Measurements from ENCODE around the gene DCDC2C. TPM values are rescaled to one million over a fixed set of nuclear protein-coding genes. Genes with fewer than 3 reads are reported as not detected.

Gene DCDC2C
- total and polyA plus RNA-seq, 9 of the 15 experiments (the other 6 are each of a cell fraction or from before 2014, with no cell fraction given), result not detected

- TF ChIP-seq GTF2A2 (tag; IDR thresholded peaks at IDR 0.05) (no peak), SAFB2 (IDR thresholded peaks at IDR 0.05; ENCODE audit: borderline replicate concordance, low read depth, low read length, severe bottlenecking) (no peak), ARID3A (IDR thresholded peaks at IDR 0.05; ENCODE audit: borderline replicate concordance, low read depth, low read length) (no peak)
These were observed 24.2 kb upstream of the DCDC2C start (continued) for GRCh38 chr2:3679180-3679579.

GRCh38 chr2:3679616-3680393 lies 23.6 kb upstream of the DCDC2C start:
- intact Hi-C loops (cut with micrococcal nuclease) (no loop called here), in situ Hi-C loops (cut with MboI) (no loop called here)
- H3K4me1 ChIP-seq (replicated peaks in 1 of 2; ENCODE audit: control insufficient read depth in 2 of 2, insufficient read depth in 2 of 2, low read length in 2 of 2), result no peaks in the 10 kb centered on the region
- H3K79me2 ChIP-seq (ENCODE audit: control insufficient read depth, insufficient read depth, low read length), result no peaks in the 10 kb centered on the region
- H3K27me3 ChIP-seq (ENCODE audit: control insufficient read depth in 2 of 2, insufficient read depth in 2 of 2, low read length in 2 of 2), result peaks cover 15 to 49% of the 10 kb centered on the region in 2 experiments; a peak in 4 of 5 replicates
- no peaks in the 10 kb centered on the region for H3K36me3 ChIP-seq (ENCODE audit: control insufficient read depth, insufficient read depth, low read length)
- H3K27ac ChIP-seq (ENCODE audit: extremely low read depth, low read depth, low read length), result no peak overlapping the region
- H3K9me3 ChIP-seq (replicated peaks; ENCODE audit: control insufficient read depth, insufficient read depth, low read depth, low read length), result no peaks in the 10 kb centered on the region
- no peak overlapping the region for H3K9ac ChIP-seq (ENCODE audit: insufficient read depth in 1 of 2, low read depth in 2 of 2, low read length in 2 of 2)
- DNase-seq (ENCODE audit: extremely low read depth in 1 of 4, low spot score in 3 of 4) (no peak), ATAC-seq (no peak), FAIRE-seq (no peak)
- H3K9me1 ChIP-seq (ENCODE audit: control insufficient read depth, insufficient read depth, low read length), result no peaks in the 10 kb centered on the region
- POLR2A ChIA-PET, result no interaction called here
- 2% methylated on average over 23 of the region's 23 CpGs for WGBS (ENCODE audit: insufficient coverage, low coverage, missing lambda C conversion rate)
- H4K20me1 ChIP-seq (replicated peaks; ENCODE audit: control insufficient read depth, insufficient read depth, low read length), result no peaks in the 10 kb centered on the region
- no peak for TF ChIP-seq HNRNPL (IDR thresholded peaks at IDR 0.05; ENCODE audit: low read depth, low read length)
- TF ChIP-seq GTF2F1 (IDR thresholded peaks at IDR 0.05; ENCODE audit: low read depth, low read length), result no peak
- TF ChIP-seq ZNF551 (CRISPR knock-in tag; IDR thresholded peaks at IDR 0.05), result no peak
- TF ChIP-seq TRIM24 (IDR thresholded peaks at IDR 0.05), result no peak
- no peak for TF ChIP-seq MTA3 (IDR thresholded peaks at IDR 0.05; ENCODE audit: borderline replicate concordance)
- no peak for TF ChIP-seq ZKSCAN8 (CRISPR knock-in tag; IDR thresholded peaks at IDR 0.05)
- TF ChIP-seq SRF (CRISPR knock-in tag; IDR thresholded peaks at IDR 0.05), result no peak
- TF ChIP-seq KLF10 (CRISPR knock-in tag; IDR thresholded peaks at IDR 0.05), result no peak
- TF ChIP-seq HDAC6 (IDR thresholded peaks at IDR 0.05; ENCODE audit: low read depth, low read length), result no peak
- TF ChIP-seq LCOR (CRISPR knock-in tag; IDR thresholded peaks at IDR 0.05), result no peak
- TF ChIP-seq FIP1L1 (IDR thresholded peaks at IDR 0.05; ENCODE audit: low read depth, low read length, poor library complexity, severe bottlenecking), result no peak
- TF ChIP-seq ZNF668 (CRISPR knock-in tag; IDR thresholded peaks at IDR 0.05), result no peak
- no peak for TF ChIP-seq XRCC4 (IDR thresholded peaks at IDR 0.05; ENCODE audit: extremely low read depth, insufficient read depth, insufficient read length)
- TF ChIP-seq ZEB2 (IDR thresholded peaks at IDR 0.05), result no peak
- no peak overlapping the region for H3K4me3 ChIP-seq
- H3K4me2 ChIP-seq (ENCODE audit: insufficient read depth, low read length), result no peak overlapping the region
- CTCF ChIA-PET (ENCODE audit: low intra/inter-chr PET ratio), result no interaction called here
- no peak overlapping the region for H2AFZ ChIP-seq (ENCODE audit: low read depth, low read length)
- BruUV-seq (replicated peaks), result no TSS peak
